ENCODE data around the gene GMNN. TPM values are rescaled to one million over a fixed set of nuclear protein-coding genes. Genes with fewer than 3 reads are reported as not detected.
A peak's percentile ranks its signal among the peaks of the same experiment; 100 is the strongest.

Gene GMNN
- total RNA-seq, 2 donors from 2014 or later, result 41.7 to 81.0 TPM

GRCh38 chr6:24798740-24799540, 24.2 kb downstream of the GMNN start, which contains the start of gene ARMH2:
TSS of gene ARMH2 (minus strand) at chr6:24798917. CDS start at chr6:24798857, 60 bp downstream.
- peaks cover 0 to 9% of the 10 kb centered on the region in 2 donors for H3K4me1 Mint-ChIP-seq (ENCODE audit: low read depth in 2 of 2)
- no peak within 1 kb of the TSS for H3K4me3 Mint-ChIP-seq
- ATAC-seq (no peak), DNase-seq (ENCODE audit: low spot score) (no peak)
- H3K9me3 Mint-ChIP-seq, result no peaks in the 10 kb centered on the region
- peaks cover 6% of the 10 kb centered on the region for H3K36me3 Mint-ChIP-seq
- H3K27me3 Mint-ChIP-seq, result no peaks in the 10 kb centered on the region
- peak within 1 kb of the TSS in 1 of 2 donors; percentile 3 for H3K27ac Mint-ChIP-seq

- H3K27me3 Mint-ChIP-seq, result no peaks in the 10 kb centered on the region
- H3K9me3 Mint-ChIP-seq, result no peaks in the 10 kb centered on the region
- peaks cover 0 to 7% of the 10 kb centered on the region in 2 donors for H3K4me1 Mint-ChIP-seq (ENCODE audit: low read depth in 2 of 2)
- no peak for DNase-seq (ENCODE audit: low spot score)
- ATAC-seq, result no peak
- peak overlapping the region in 1 of 2 donors; percentile 3 for H3K27ac Mint-ChIP-seq
- H3K36me3 Mint-ChIP-seq, result peaks cover 6% of the 10 kb centered on the region
- H3K4me3 Mint-ChIP-seq, result no peak overlapping the region
These were observed 24.8 kb downstream of the GMNN start for GRCh38 chr6:24799541-24799915.

- DNase-seq (ENCODE audit: low spot score) (no peak), ATAC-seq (no peak)
- Mint-ChIP-seq H3K4me3 (no peak overlapping the region), H3K9me3 (no peaks in the 10 kb centered on the region), H3K36me3 (peaks cover 10% of the 10 kb centered on the region), H3K4me1 (ENCODE audit: low read depth in 2 of 2) (peaks cover 0 to 7% of the 10 kb centered on the region in 2 donors), H3K27ac (peak overlapping the region in 1 of 2 donors; percentile 32), H3K27me3 (no peaks in the 10 kb centered on the region)
These were observed 27.7 kb downstream of the GMNN start for GRCh38 chr6:24802271-24803059.

DNA sequence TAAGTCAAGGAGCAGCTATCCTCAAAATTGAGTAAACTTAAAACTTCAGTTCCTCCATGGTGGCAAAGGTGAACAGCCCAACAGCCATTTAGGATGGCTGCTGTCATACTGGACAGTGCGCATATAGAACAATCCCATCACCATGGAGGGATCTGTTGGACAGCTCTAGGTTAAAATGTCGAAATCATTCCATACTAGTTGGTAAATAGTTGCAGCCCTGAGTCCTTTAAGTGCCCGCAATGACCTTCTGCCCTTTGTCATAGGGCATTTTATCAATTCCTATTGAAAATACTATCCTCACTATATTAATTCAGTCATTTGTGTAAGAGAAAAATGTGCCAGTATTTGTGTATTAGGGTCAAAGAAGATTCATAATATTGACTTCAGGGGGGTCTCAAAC, 32.8 kb downstream of the GMNN start:
- Mint-ChIP-seq H3K4me3 (no peak overlapping the region), H3K4me1 (ENCODE audit: low read depth in 2 of 2) (peaks cover 0 to 3% of the 10 kb centered on the region in 2 donors), H3K27me3 (no peaks in the 10 kb centered on the region), H3K36me3 (peaks cover 15% of the 10 kb centered on the region), H3K9me3 (no peaks in the 10 kb centered on the region), H3K27ac (peak overlapping the region in 1 of 2 donors; percentile 6)
- no peak for ATAC-seq
- no peak for DNase-seq (ENCODE audit: low spot score)

DNA sequence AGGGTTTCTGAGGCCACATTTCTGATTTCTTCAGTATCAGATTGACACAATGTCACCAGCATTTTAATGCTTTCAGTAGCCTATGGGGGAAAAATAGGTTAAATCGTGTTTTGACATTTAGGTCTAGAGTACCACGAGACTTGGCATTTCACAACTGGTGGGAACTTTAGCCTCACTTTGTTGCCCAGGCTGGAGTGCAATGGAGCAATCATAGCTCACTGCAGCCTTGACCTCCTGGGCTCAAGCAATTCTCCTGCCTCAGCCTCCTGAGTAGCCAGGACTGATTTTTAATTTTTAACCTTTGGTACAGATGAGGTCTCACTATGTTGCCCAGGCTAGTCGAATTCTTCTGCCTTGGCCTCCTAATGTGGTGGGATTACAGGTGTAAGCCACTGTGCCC, 35.0 kb downstream of the GMNN start:
- Mint-ChIP-seq H3K9me3 (no peaks in the 10 kb centered on the region), H3K4me3 (no peak overlapping the region), H3K36me3 (peaks cover 9% of the 10 kb centered on the region), H3K27ac (peak overlapping the region; percentile 6 to 73), H3K4me1 (ENCODE audit: low read depth in 2 of 2) (no peaks in the 10 kb centered on the region), H3K27me3 (no peaks in the 10 kb centered on the region)
- no peak for DNase-seq (ENCODE audit: low spot score)
- ATAC-seq, result no peak

DNA sequence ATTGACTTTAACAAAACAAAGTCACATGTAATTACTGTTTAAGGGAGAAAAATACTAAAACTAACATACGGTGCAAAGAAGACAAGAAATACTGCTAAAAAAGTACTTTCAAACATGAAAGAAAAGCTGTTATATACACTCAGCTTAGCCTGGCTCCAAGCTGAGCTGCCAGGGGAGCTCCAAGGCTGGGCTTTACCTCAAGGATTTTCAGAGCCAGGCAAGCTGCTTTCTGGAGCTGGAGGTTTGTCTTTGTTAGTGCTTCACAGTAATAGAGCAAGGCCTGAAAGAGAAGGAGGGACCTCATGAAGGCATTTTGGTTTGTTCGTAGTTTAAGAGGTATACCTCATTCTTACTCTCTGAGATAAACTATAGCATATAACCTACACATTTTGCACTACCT, 43.6 kb downstream of the GMNN start:
- H3K36me3 Mint-ChIP-seq, result peaks cover 11% of the 10 kb centered on the region
- no peaks in the 10 kb centered on the region for H3K27me3 Mint-ChIP-seq
- H3K27ac Mint-ChIP-seq, result peak overlapping the region; percentile 1 to 33
- no peaks in the 10 kb centered on the region for H3K9me3 Mint-ChIP-seq
- DNase-seq (ENCODE audit: low spot score) (no peak), ATAC-seq (no peak)
- H3K4me1 Mint-ChIP-seq (ENCODE audit: low read depth in 2 of 2), result peaks cover 9 to 14% of the 10 kb centered on the region in 2 donors
- no peak overlapping the region for H3K4me3 Mint-ChIP-seq

DNA sequence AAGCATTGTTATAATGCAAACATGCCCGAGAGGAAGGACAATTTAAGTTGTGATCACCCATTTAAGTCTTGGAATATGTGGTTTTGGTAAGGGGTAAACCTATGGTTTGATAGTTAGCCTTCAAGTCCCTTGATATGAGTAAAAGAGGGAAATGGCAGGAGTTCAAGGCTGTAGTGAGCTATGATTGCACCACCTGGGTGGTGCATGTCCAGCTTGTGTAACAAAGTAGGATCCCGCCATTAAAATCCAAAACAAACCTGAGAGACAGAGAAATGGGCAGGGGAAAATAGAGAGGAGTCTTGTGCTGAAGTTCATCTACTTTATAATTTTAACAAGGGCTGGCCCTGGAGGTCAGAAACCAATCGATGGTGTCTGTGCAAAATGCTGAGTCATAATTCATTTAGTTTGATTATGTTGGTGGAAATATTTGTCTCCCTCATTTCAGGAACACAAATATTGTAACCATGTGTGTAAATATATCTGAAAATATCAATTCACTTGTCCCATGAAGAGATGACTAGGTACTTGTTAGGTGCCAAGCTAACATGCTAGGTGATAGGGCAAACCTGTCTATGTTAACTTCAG, 47.2 kb downstream of the GMNN start:
- ATAC-seq (no peak), DNase-seq (ENCODE audit: low spot score) (no peak)
- peak overlapping the region; percentile 56 to 93 for H3K27ac Mint-ChIP-seq
- H3K27me3 Mint-ChIP-seq, result no peaks in the 10 kb centered on the region
- H3K4me3 Mint-ChIP-seq, result no peak overlapping the region
- peaks cover 11% of the 10 kb centered on the region for H3K36me3 Mint-ChIP-seq
- no peaks in the 10 kb centered on the region for H3K9me3 Mint-ChIP-seq
- peaks cover 9 to 19% of the 10 kb centered on the region in 2 donors for H3K4me1 Mint-ChIP-seq (ENCODE audit: low read depth in 2 of 2)

- Mint-ChIP-seq H3K27me3 (no peaks in the 10 kb centered on the region), H3K4me3 (no peak overlapping the region), H3K4me1 (ENCODE audit: low read depth in 2 of 2) (peaks cover 9 to 19% of the 10 kb centered on the region in 2 donors), H3K27ac (peak overlapping the region; percentile 46 to 69), H3K36me3 (peaks cover 12% of the 10 kb centered on the region), H3K9me3 (no peaks in the 10 kb centered on the region)
- ATAC-seq (no peak), DNase-seq (ENCODE audit: low spot score) (no peak)
These were observed 48.0 kb downstream of the GMNN start for GRCh38 chr6:24822696-24823095.

DNA sequence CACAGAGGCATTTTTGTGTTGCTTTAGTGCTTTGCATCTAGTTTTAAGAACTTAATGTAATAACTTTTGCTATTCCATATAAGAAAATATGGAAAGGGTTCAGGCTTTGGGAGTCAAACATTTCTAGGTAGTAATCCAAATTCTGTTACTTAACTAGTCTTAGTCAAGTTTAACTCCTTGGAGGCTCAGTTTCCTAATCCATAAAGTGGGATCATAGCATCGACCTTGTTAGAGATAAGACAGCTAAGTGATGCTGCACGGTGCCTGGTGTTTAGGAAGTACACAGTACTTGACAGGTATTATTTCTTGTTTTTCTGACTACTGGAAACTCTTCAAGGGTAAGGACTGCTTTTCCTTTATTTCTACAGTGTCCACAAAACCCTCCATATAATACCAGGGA, 48.4 kb downstream of the GMNN start:
- Mint-ChIP-seq H3K4me1 (ENCODE audit: low read depth in 2 of 2) (peaks cover 9 to 19% of the 10 kb centered on the region in 2 donors), H3K27ac (peak overlapping the region; percentile 46 to 69), H3K36me3 (peaks cover 13% of the 10 kb centered on the region), H3K27me3 (no peaks in the 10 kb centered on the region), H3K4me3 (no peak overlapping the region), H3K9me3 (no peaks in the 10 kb centered on the region)
- DNase-seq (ENCODE audit: low spot score) (no peak), ATAC-seq (no peak)

- peaks cover 8% of the 10 kb centered on the region for H3K36me3 Mint-ChIP-seq
- DNase-seq (ENCODE audit: low spot score) (no peak), ATAC-seq (no peak)
- H3K9me3 Mint-ChIP-seq, result no peaks in the 10 kb centered on the region
- peaks cover 9 to 17% of the 10 kb centered on the region in 2 donors for H3K4me1 Mint-ChIP-seq (ENCODE audit: low read depth in 2 of 2)
- peak overlapping the region; percentile 36 to 46 for H3K27ac Mint-ChIP-seq
- no peaks in the 10 kb centered on the region for H3K27me3 Mint-ChIP-seq
- H3K4me3 Mint-ChIP-seq, result no peak overlapping the region
These were observed 49.6 kb downstream of the GMNN start for GRCh38 chr6:24824142-24824938.

DNA sequence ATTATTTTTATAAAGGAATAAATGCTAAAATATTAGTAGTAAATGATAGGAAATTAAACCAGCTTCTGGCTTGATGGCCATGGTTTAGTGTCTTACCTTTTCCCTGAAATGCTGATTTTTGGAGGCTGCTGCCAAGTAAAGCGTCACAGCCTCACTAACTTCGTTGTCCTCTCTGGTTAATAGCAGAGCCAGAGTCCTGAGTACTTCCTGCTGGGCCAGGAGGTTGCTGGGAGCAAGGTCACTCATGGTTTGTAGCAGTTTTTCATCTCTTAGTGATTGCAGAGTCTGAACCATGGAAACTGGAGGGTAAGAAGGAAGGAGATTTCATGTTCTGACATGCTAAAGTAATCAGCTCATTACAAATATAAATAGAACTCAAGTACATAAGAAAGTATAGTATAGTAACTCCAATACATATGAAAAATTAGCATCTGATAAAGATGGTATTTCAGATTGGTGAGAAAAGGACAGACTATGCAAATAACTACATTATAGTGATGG, 50.4 kb downstream of the GMNN start:
- Mint-ChIP-seq H3K36me3 (peaks cover 7% of the 10 kb centered on the region), H3K4me3 (no peak overlapping the region), H3K27me3 (no peaks in the 10 kb centered on the region), H3K4me1 (ENCODE audit: low read depth in 2 of 2) (peaks cover 9 to 17% of the 10 kb centered on the region in 2 donors), H3K27ac (peak overlapping the region in 1 of 2 donors; percentile 36), H3K9me3 (no peaks in the 10 kb centered on the region)
- DNase-seq (ENCODE audit: low spot score) (no peak), ATAC-seq (no peak)

DNA sequence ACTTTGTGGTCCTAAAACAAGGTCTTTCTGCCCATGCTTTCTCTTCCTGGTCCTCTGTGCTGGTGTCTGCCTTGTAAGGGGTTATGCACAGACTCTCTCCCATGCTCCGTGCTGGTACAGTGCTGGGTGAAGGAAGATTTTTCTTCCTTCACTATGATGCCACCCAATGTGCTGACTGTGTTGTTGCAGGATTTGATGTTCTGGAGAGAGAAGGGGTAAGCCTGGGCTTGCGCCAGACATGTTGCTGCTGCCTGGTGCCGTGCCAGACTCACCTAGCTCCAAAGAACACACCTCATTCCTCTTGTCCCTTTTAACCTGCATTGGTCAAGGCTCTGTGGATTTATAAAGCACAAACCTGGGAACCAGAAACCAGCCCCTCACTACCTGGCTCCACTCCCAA, 52.4 kb downstream of the GMNN start:
- Mint-ChIP-seq H3K4me1 (ENCODE audit: low read depth in 2 of 2) (peaks cover 0 to 8% of the 10 kb centered on the region in 2 donors), H3K27me3 (no peaks in the 10 kb centered on the region), H3K4me3 (no peak overlapping the region), H3K9me3 (no peaks in the 10 kb centered on the region), H3K36me3 (peaks cover 12% of the 10 kb centered on the region), H3K27ac (peak overlapping the region; percentile 45 to 59)
- no peak for DNase-seq (ENCODE audit: low spot score)
- ATAC-seq, result no peak

GRCh38 chr6:24827970-24828369, 53.2 kb downstream of the GMNN start:
- H3K27me3 Mint-ChIP-seq, result no peaks in the 10 kb centered on the region
- peaks cover 17% of the 10 kb centered on the region for H3K36me3 Mint-ChIP-seq
- no peak for ATAC-seq
- no peaks in the 10 kb centered on the region for H3K9me3 Mint-ChIP-seq
- H3K4me3 Mint-ChIP-seq, result no peak overlapping the region
- H3K27ac Mint-ChIP-seq, result peak overlapping the region; percentile 45 to 59
- no peak for DNase-seq (ENCODE audit: low spot score)
- peaks cover 0 to 10% of the 10 kb centered on the region in 2 donors for H3K4me1 Mint-ChIP-seq (ENCODE audit: low read depth in 2 of 2)
